ENCODE data around the gene OSBPL5.

Gene OSBPL5

DNA sequence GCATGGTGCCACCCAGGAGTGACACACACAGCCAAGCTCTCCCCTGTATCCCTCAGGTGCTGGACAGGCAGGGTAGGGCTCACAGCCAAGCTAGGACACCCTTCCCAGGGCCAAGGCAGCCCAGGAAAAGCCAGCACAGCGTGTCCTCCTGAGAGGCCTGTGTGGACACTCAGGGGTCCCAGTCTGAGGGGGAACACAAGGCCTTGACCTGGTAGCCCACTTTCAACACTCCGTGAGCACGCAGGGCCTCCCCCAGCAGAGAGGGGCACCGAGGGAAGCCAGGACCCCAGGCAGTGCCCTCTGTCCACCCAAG is 24.9 kb downstream of the OSBPL5 start:
- TF ChIP-seq EZH2phosphoT487 (IDR thresholded peaks at IDR 0.05; ENCODE audit: low read depth) (no peak), CTCF (IDR thresholded peaks at IDR 0.05; ENCODE audit: low read depth, low read length) (no peak)
- H3K9me3 ChIP-seq (ENCODE audit: insufficient read depth, low read length), result no peaks in the 10 kb centered on the region
- H4K20me1 ChIP-seq (ENCODE audit: insufficient read depth, low read length), result no peaks in the 10 kb centered on the region
- H3K4me1 ChIP-seq (ENCODE audit: low read length), result no peaks in the 10 kb centered on the region
- H3K9ac ChIP-seq (ENCODE audit: low read length), result no peak overlapping the region
- H3K36me3 ChIP-seq (replicated peaks; ENCODE audit: low read depth, low read length), result no peaks in the 10 kb centered on the region
- no peaks in the 10 kb centered on the region for H3K79me2 ChIP-seq (ENCODE audit: low read length)
- no peak overlapping the region for H2AFZ ChIP-seq (ENCODE audit: low read depth, low read length)
- H3K4me3 ChIP-seq (ENCODE audit: low read length), result no peak overlapping the region
- H3K27ac ChIP-seq (ENCODE audit: low read length), result no peak overlapping the region
- no peaks in the 10 kb centered on the region for H3K27me3 ChIP-seq (ENCODE audit: low read depth, low read length)
- H3K4me2 ChIP-seq (ENCODE audit: low read length), result no peak overlapping the region

GRCh38 chr11:3139481-3140290 is 25.4 kb downstream of the OSBPL5 start:
- Histone ChIP-seq H3K27ac (ENCODE audit: low read length) (no peak overlapping the region), H3K36me3 (replicated peaks; ENCODE audit: low read depth, low read length) (no peaks in the 10 kb centered on the region), H4K20me1 (ENCODE audit: insufficient read depth, low read length) (no peaks in the 10 kb centered on the region), H3K9me3 (ENCODE audit: insufficient read depth, low read length) (no peaks in the 10 kb centered on the region), H3K4me2 (ENCODE audit: low read length) (no peak overlapping the region), H3K9ac (ENCODE audit: low read length) (no peak overlapping the region), H2AFZ (ENCODE audit: low read depth, low read length) (no peak overlapping the region), H3K27me3 (ENCODE audit: low read depth, low read length) (no peaks in the 10 kb centered on the region), H3K4me3 (ENCODE audit: low read length) (no peak overlapping the region), H3K79me2 (ENCODE audit: low read length) (no peaks in the 10 kb centered on the region), H3K4me1 (ENCODE audit: low read length) (no peaks in the 10 kb centered on the region)
- TF ChIP-seq EZH2phosphoT487 (IDR thresholded peaks at IDR 0.05; ENCODE audit: low read depth), result no peak
- TF ChIP-seq CTCF (IDR thresholded peaks at IDR 0.05; ENCODE audit: low read depth, low read length), result no peak

DNA sequence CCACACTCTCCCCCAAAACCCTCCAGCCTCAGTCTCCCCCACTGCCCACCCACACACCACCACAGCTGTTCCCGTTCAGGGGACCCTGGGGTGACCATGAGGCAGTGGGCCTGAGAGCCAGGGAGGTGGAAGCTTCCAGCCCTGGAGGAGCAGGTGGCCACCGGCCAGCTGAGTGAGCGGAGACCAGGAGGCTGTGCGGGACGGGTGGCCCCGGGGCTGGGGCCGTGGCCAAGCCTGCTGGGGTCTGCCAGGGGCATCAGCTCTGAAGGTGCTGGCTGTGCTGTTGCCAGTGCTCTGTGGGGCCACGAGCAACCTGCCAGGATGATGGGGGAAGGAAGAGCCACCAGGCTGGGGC is 26.0 kb downstream of the OSBPL5 start:
- TF ChIP-seq EZH2phosphoT487 (IDR thresholded peaks at IDR 0.05; ENCODE audit: low read depth) (no peak), CTCF (IDR thresholded peaks at IDR 0.05; ENCODE audit: low read depth, low read length) (no peak)
- Histone ChIP-seq H3K4me3 (ENCODE audit: low read length) (no peak overlapping the region), H3K27ac (ENCODE audit: low read length) (no peak overlapping the region), H4K20me1 (ENCODE audit: insufficient read depth, low read length) (no peaks in the 10 kb centered on the region), H3K4me2 (ENCODE audit: low read length) (no peak overlapping the region), H2AFZ (ENCODE audit: low read depth, low read length) (no peak overlapping the region), H3K9me3 (ENCODE audit: insufficient read depth, low read length) (no peaks in the 10 kb centered on the region), H3K9ac (ENCODE audit: low read length) (no peak overlapping the region), H3K27me3 (ENCODE audit: low read depth, low read length) (no peaks in the 10 kb centered on the region), H3K4me1 (ENCODE audit: low read length) (no peaks in the 10 kb centered on the region), H3K36me3 (replicated peaks; ENCODE audit: low read depth, low read length) (no peaks in the 10 kb centered on the region), H3K79me2 (ENCODE audit: low read length) (no peaks in the 10 kb centered on the region)

GRCh38 chr11:3138178-3139085 is 26.7 kb downstream of the OSBPL5 start:
- no peak overlapping the region for H2AFZ ChIP-seq (ENCODE audit: low read depth, low read length)
- TF ChIP-seq CTCF (IDR thresholded peaks at IDR 0.05; ENCODE audit: low read depth, low read length), result no peak
- TF ChIP-seq EZH2phosphoT487 (IDR thresholded peaks at IDR 0.05; ENCODE audit: low read depth), result no peak
- no peaks in the 10 kb centered on the region for H4K20me1 ChIP-seq (ENCODE audit: insufficient read depth, low read length)

More at GRCh38 chr11:3138178-3139085, 26.7 kb downstream of the OSBPL5 start:
- H3K4me1 ChIP-seq (ENCODE audit: low read length), result no peaks in the 10 kb centered on the region
- H3K27ac ChIP-seq (ENCODE audit: low read length), result no peak overlapping the region
- H3K79me2 ChIP-seq (ENCODE audit: low read length), result no peaks in the 10 kb centered on the region
- no peaks in the 10 kb centered on the region for H3K27me3 ChIP-seq (ENCODE audit: low read depth, low read length)
- H3K9ac ChIP-seq (ENCODE audit: low read length), result no peak overlapping the region
- H3K4me3 ChIP-seq (ENCODE audit: low read length), result no peak overlapping the region
- H3K9me3 ChIP-seq (ENCODE audit: insufficient read depth, low read length), result no peaks in the 10 kb centered on the region
- H3K36me3 ChIP-seq (replicated peaks; ENCODE audit: low read depth, low read length), result no peaks in the 10 kb centered on the region
- H3K4me2 ChIP-seq (ENCODE audit: low read length), result no peak overlapping the region
